RWPE2 (cell line): ENCODE results near the gene SERPINC1.
"Not testable (repeated sequence)": the region's sequence is repeated elsewhere in the genome, so short reads cannot be mapped to it uniquely, and the experiment has no call there.

ENCODE experiments used
- ATAC-seq: fragments of 200-7000 bp; cut with Tn5 transposase; 3 replicates; pipeline ENCODE4 v1.9.1; 2021; ENCODE audit warnings: low read depth
- DNase-seq: peaks from one replicate; pipeline ENCODE4 v3.0.0-alpha.2; 2020; ENCODE audit warnings: low spot score
- H3K27ac ChIP-seq: fragments of 450-650 bp; 2 replicates; pipeline ENCODE4 v1.5.1; 2017; ENCODE audit warnings: mild to moderate bottlenecking; ENCODE audit not compliant: poor library complexity, severe bottlenecking
- H3K27me3 ChIP-seq: fragments of 250-450 bp; sonication (Bioruptor Pico); 2 replicates; pipeline ENCODE4 v1.5.1; 2021; ENCODE audit warnings: mild to moderate bottlenecking, moderate library complexity; ENCODE audit not compliant: insufficient read depth, poor library complexity, severe bottlenecking
- H3K36me3 ChIP-seq: fragments of 250-450 bp; sonication (Bioruptor Pico); 2 replicates; pipeline ENCODE4 v1.5.1; 2020; ENCODE audit warnings: low read depth, mild to moderate bottlenecking, moderate library complexity
- H3K4me1 ChIP-seq: fragments of 250-450 bp; sonication (Bioruptor Pico); 2 replicates; pipeline ENCODE4 v1.5.1; 2021; ENCODE audit warnings: mild to moderate bottlenecking, moderate library complexity; ENCODE audit not compliant: insufficient read depth, poor library complexity, severe bottlenecking
- H3K4me3 ChIP-seq: fragments of 250-450 bp; sonication (Bioruptor Pico); 2 replicates; pipeline ENCODE4 v1.5.1; 2021; ENCODE audit warnings: mild to moderate bottlenecking, moderate library complexity; ENCODE audit not compliant: severe bottlenecking
- H3K9me3 ChIP-seq: fragments of 250-450 bp; sonication (Bioruptor Pico); 2 replicates; pipeline ENCODE4 v1.5.1; 2021; ENCODE audit warnings: mild to moderate bottlenecking, moderate library complexity; ENCODE audit not compliant: severe bottlenecking
- CTCF ChIP-seq: fragments of 450-650 bp; IDR thresholded peaks from one replicate; pipeline ENCODE4 v1.5.1; 2017; ENCODE audit warnings: mild to moderate bottlenecking, moderate library complexity; ENCODE audit not compliant: poor library complexity, severe bottlenecking

SERPINC1 gene

GRCh38 chr1:173861731-173862145 is 55.4 kb downstream of the SERPINC1 start:
- Histone ChIP-seq H3K9me3 (no peaks in the 10 kb centered on the region), H3K4me3 (no peak overlapping the region), H3K36me3 (peaks cover 77% of the 10 kb centered on the region), H3K27me3 (no peaks in the 10 kb centered on the region), H3K27ac (peak overlapping the region; percentile 91), H3K4me1 (peaks cover 12% of the 10 kb centered on the region)
- ATAC-seq (peak; percentile 29), DNase-seq (no peak)
- no peak for TF ChIP-seq CTCF

- H3K4me1 ChIP-seq: no peaks in the 10 kb centered on the region
- H3K4me3 ChIP-seq: no peak overlapping the region
- no peaks in the 10 kb centered on the region for H3K9me3 ChIP-seq
- TF ChIP-seq CTCF: no peak
- no peak for DNase-seq
- peaks cover 77% of the 10 kb centered on the region for H3K36me3 ChIP-seq
- H3K27me3 ChIP-seq: no peaks in the 10 kb centered on the region
- H3K27ac ChIP-seq: peak overlapping the region; percentile 91
- no peak for ATAC-seq
Observed at GRCh38 chr1:173860065-173860464, 57.1 kb downstream of the SERPINC1 start.

- not testable (repeated sequence) for H3K4me1 ChIP-seq, H3K4me3 ChIP-seq, ATAC-seq, DNase-seq, H3K27me3 ChIP-seq, H3K9me3 ChIP-seq, H3K27ac ChIP-seq
- peaks cover 77% of the 10 kb centered on the region for H3K36me3 ChIP-seq
Observed at GRCh38 chr1:173859547-173859946, 57.6 kb downstream of the SERPINC1 start.

DNA sequence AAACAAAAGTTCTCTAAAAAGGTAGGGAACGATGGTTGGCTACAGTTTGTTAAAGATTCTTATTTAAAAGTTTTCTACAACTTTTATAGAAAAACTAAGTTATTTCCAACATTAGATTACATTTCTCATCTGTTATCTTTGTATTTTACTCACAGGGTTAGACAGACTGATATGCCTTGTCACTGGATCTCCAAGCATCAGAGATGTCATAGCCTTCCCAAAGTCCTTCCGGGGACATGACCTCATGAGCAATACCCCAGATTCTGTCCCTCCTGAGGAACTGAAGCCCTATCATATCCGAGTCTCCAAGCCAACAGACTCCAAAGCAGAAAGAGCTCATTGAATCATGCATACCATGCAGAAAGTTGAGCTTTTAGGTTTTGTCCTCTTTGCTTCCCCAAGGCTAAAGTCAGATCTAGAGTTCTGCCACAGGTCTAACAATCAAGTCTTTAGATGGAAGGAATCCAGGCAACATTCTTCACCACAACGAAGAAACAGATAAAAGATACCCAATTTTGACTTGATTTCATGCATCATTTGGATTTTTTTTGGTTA is 59.7 kb downstream of the SERPINC1 start:
- Histone ChIP-seq H3K4me3 (no peak overlapping the region), H3K36me3 (peaks cover 78% of the 10 kb centered on the region), H3K27ac (no peak overlapping the region), H3K9me3 (no peaks in the 10 kb centered on the region), H3K27me3 (no peaks in the 10 kb centered on the region), H3K4me1 (peaks cover 7% of the 10 kb centered on the region)
- no peak for TF ChIP-seq CTCF
- DNase-seq (no peak), ATAC-seq (no peak)

- Histone ChIP-seq H3K4me3 (no peak overlapping the region), H3K36me3 (peaks cover 83% of the 10 kb centered on the region), H3K27ac (no peak overlapping the region), H3K27me3 (no peaks in the 10 kb centered on the region), H3K9me3 (no peaks in the 10 kb centered on the region), H3K4me1 (peaks cover 7% of the 10 kb centered on the region)
- TF ChIP-seq CTCF: no peak
- ATAC-seq (no peak), DNase-seq (no peak)
Observed at GRCh38 chr1:173856903-173857302, 60.2 kb downstream of the SERPINC1 start.
